ENCODE results near the gene TSC22D3. TPM values are rescaled to one million over a fixed set of nuclear protein-coding genes. Genes with fewer than 3 reads are reported as not detected.

The TSC22D3 gene
- total RNA-seq, 2 donors from 2014 or later, result 144 to 147 TPM

DNA sequence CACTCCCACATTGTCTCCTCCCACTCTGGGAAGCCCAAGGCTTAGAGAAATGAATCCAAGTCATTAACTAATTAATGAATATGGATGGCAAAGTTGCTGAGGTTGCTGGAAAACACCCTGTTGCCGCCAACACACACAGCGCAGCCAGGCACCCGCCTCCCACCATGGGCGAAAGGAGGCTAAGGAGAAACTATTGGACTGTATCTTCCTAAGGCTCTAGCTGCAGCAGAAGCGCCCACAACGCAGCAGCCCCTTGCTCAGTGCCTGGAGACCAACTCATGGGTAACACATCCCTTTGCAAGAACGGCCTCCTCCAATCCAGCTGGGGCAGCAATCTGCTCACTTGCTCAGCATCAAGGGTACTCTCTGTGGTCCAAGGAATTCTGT lies 34.2 kb downstream of the TSC22D3 start:
- H3K27me3 ChIP-seq, result no peaks in the 10 kb centered on the region
- peak overlapping the region; percentile 71 to 90 (median 88) for H3K27ac ChIP-seq
- H3K36me3 ChIP-seq (replicated peaks in 1 of 2; ENCODE audit: insufficient read depth in 1 of 2, low read depth in 2 of 2), result no peaks in the 10 kb centered on the region
- intact Hi-C loops (cut with DNase I), result no loop called here
- no peaks in the 10 kb centered on the region for H3K9me3 ChIP-seq
- peak; percentile 7 for ATAC-seq
- H3K4me3 ChIP-seq, result no peak overlapping the region
- H3K4me1 ChIP-seq, result peaks cover 88% of the 10 kb centered on the region
- 54% methylated on average over 7 of the region's 7 CpGs; no CpG with 5 or more reads in 1 of the 2 donors for WGBS, 2 donors
- TF ChIP-seq, protein P1, sequence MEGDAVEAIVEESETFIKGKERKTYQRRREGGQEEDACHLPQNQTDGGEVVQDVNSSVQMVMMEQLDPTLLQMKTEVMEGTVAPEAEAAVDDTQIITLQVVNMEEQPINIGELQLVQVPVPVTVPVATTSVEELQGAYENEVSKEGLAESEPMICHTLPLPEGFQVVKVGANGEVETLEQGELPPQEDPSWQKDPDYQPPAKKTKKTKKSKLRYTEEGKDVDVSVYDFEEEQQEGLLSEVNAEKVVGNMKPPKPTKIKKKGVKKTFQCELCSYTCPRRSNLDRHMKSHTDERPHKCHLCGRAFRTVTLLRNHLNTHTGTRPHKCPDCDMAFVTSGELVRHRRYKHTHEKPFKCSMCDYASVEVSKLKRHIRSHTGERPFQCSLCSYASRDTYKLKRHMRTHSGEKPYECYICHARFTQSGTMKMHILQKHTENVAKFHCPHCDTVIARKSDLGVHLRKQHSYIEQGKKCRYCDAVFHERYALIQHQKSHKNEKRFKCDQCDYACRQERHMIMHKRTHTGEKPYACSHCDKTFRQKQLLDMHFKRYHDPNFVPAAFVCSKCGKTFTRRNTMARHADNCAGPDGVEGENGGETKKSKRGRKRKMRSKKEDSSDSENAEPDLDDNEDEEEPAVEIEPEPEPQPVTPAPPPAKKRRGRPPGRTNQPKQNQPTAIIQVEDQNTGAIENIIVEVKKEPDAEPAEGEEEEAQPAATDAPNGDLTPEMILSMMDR (IDR thresholded peaks at IDR 0.05), result no peak
- TF ChIP-seq POLR2A (IDR thresholded peaks at IDR 0.05), result no peak
- peak in 1 of 4 donors; percentile 15 for DNase-seq

GRCh38 chrX:107739541-107739940 lies 36.0 kb downstream of the TSC22D3 start:
- H3K9me3 ChIP-seq, result no peaks in the 10 kb centered on the region
- 100% methylated on average over 1 to 2 of the region's 3 CpGs for WGBS, 2 donors
- H3K27ac ChIP-seq, result peak overlapping the region in 1 of 4 donors; percentile 70
- DNase-seq (no peak), ATAC-seq (no peak)
- intact Hi-C loops (cut with DNase I), result no loop called here
- no peak for TF ChIP-seq POLR2A (IDR thresholded peaks at IDR 0.05)
- TF ChIP-seq, protein P1 (IDR thresholded peaks at IDR 0.05), result no peak
- no peaks in the 10 kb centered on the region for H3K36me3 ChIP-seq (replicated peaks in 1 of 2; ENCODE audit: insufficient read depth in 1 of 2, low read depth in 2 of 2)
- H3K4me3 ChIP-seq, result no peak overlapping the region
- H3K4me1 ChIP-seq, result peaks cover 96% of the 10 kb centered on the region
- H3K27me3 ChIP-seq, result no peaks in the 10 kb centered on the region

- Histone ChIP-seq H3K9me3 (no peaks in the 10 kb centered on the region), H3K27ac (peak overlapping the region; percentile 32 to 72 (median 58)), H3K27me3 (no peaks in the 10 kb centered on the region), H3K4me3 (no peak overlapping the region), H3K36me3 (replicated peaks in 1 of 2; ENCODE audit: insufficient read depth in 1 of 2, low read depth in 2 of 2) (no peaks in the 10 kb centered on the region), H3K4me1 (peaks cover 99% of the 10 kb centered on the region)
- TF ChIP-seq POLR2A (IDR thresholded peaks at IDR 0.05), result no peak
- TF ChIP-seq, protein P1 (IDR thresholded peaks at IDR 0.05), result no peak
- ATAC-seq (no peak), DNase-seq (no peak)
- WGBS, 2 donors, result 73 to 82% methylated on average over 3 to 4 of the region's 8 CpGs
- intact Hi-C loops (cut with DNase I), result no loop called here
These were observed 36.8 kb downstream of the TSC22D3 start for GRCh38 chrX:107738768-107739167.

- no peak for ATAC-seq
- TF ChIP-seq, protein P1 (IDR thresholded peaks at IDR 0.05), result peak in 2 of 7 experiments; percentile 10 to 19
- no peak for TF ChIP-seq POLR2A (IDR thresholded peaks at IDR 0.05)
- no peaks in the 10 kb centered on the region for H3K9me3 ChIP-seq
- peak overlapping the region; percentile 32 to 72 (median 58) for H3K27ac ChIP-seq
- no peaks in the 10 kb centered on the region for H3K36me3 ChIP-seq (replicated peaks in 1 of 2; ENCODE audit: insufficient read depth in 1 of 2, low read depth in 2 of 2)
- DNase-seq, result peak in 2 of 4 donors; percentile 47 to 51
- peaks cover 98% of the 10 kb centered on the region for H3K4me1 ChIP-seq
- intact Hi-C loops (cut with DNase I), result no loop called here
- WGBS, 2 donors, result 62% methylated on average over 5 of the region's 5 CpGs; no CpG with 5 or more reads in 1 of the 2 donors
- no peaks in the 10 kb centered on the region for H3K27me3 ChIP-seq
- H3K4me3 ChIP-seq, result no peak overlapping the region
These were observed 37.3 kb downstream of the TSC22D3 start for GRCh38 chrX:107738272-107738671.
